Astrocyte (in vitro differentiated cells and primary cell): ENCODE measurements around the gene IP6K3. TPM values are rescaled to one million over a fixed set of nuclear protein-coding genes. Genes with fewer than 3 reads are reported as not detected.

Experiments used
- DNase-seq: peaks from one replicate; pipeline ENCODE4 v3.0.0-alpha.2; 2010; ENCODE audit warnings: low read depth
- FAIRE-seq: peaks from 2 replicates; lab custom pipeline; 2011; peaks lifted over from hg19 to GRCh38; lab: Jason Lieb, UNC
- H2AFZ ChIP-seq: 2 replicates; pipeline ENCODE4 v1.6.0; 2012; ENCODE audit warnings: low read depth, low read length, inconsistent platforms
- H3K27ac ChIP-seq: 2 replicates; pipeline ENCODE4 v1.5.1; 2011; ENCODE audit warnings: low read depth, low read length, inconsistent platforms
- H3K27me3 ChIP-seq: 2 replicates; pipeline ENCODE4 v1.6.0; 2011; ENCODE audit warnings: low read length, inconsistent platforms; ENCODE audit not compliant: insufficient read depth
- H3K36me3 ChIP-seq: 2 replicates; pipeline ENCODE4 v1.5.1; 2011; ENCODE audit warnings: low read length, inconsistent platforms; ENCODE audit not compliant: insufficient read depth
- H3K4me1 ChIP-seq: 2 replicates; pipeline ENCODE4 v1.5.1; 2011; ENCODE audit warnings: low read length, inconsistent platforms; ENCODE audit not compliant: insufficient read depth
- H3K4me2 ChIP-seq: 2 replicates; pipeline ENCODE4 v1.6.0; 2012; ENCODE audit warnings: low read length, inconsistent platforms
- H3K4me3 ChIP-seq: 2 replicates; pipeline ENCODE4 v1.5.1; 2011; ENCODE audit warnings: low read depth, mild to moderate bottlenecking, low read length, inconsistent platforms; ENCODE audit not compliant: insufficient read depth
- H3K79me2 ChIP-seq: 2 replicates; pipeline ENCODE4 v1.6.0; 2012; ENCODE audit warnings: mild to moderate bottlenecking, low read length, inconsistent platforms; ENCODE audit not compliant: insufficient read depth
- H3K9ac ChIP-seq: 2 replicates; pipeline ENCODE4 v1.6.0; 2012; ENCODE audit warnings: mild to moderate bottlenecking, low read length, inconsistent platforms
- H3K9me3 ChIP-seq: 2 replicates; pipeline ENCODE4 v1.5.1; 2012; ENCODE audit warnings: low read depth, mild to moderate bottlenecking, low read length, inconsistent platforms; ENCODE audit not compliant: insufficient read depth
- H4K20me1 ChIP-seq: 2 replicates; pipeline ENCODE4 v1.6.0; 2012; ENCODE audit warnings: low read length, inconsistent platforms; ENCODE audit not compliant: insufficient read depth
- H3K27ac Mint-ChIP-seq: one replicate; pipeline ENCODE4 v1.8.0; 2021; ENCODE audit warnings: mild to moderate bottlenecking, mixed read lengths; ENCODE audit not compliant: unreplicated experiment
- H3K27me3 Mint-ChIP-seq: one replicate; pipeline ENCODE4 v1.8.0; 2021; ENCODE audit warnings: low read depth, mixed read lengths; ENCODE audit not compliant: unreplicated experiment
- H3K36me3 Mint-ChIP-seq: one replicate; pipeline ENCODE4 v1.8.0; 2021; ENCODE audit warnings: low read depth, mixed read lengths; ENCODE audit not compliant: unreplicated experiment
- H3K4me1 Mint-ChIP-seq: one replicate; pipeline ENCODE4 v1.8.0; 2021; ENCODE audit warnings: low read depth, mixed read lengths; ENCODE audit not compliant: unreplicated experiment
- H3K4me3 Mint-ChIP-seq: one replicate; pipeline ENCODE4 v1.8.0; 2021; ENCODE audit warnings: mild to moderate bottlenecking, moderate library complexity, mixed read lengths; ENCODE audit not compliant: unreplicated experiment
- H3K9me3 Mint-ChIP-seq: one replicate; pipeline ENCODE4 v1.8.0; 2021; ENCODE audit warnings: mild to moderate bottlenecking, mixed read lengths; ENCODE audit not compliant: unreplicated experiment
- CTCF ChIP-seq: IDR thresholded peaks from 2 replicates; pipeline ENCODE4 v1.5.1; 2011; ENCODE audit warnings: low read depth, mild to moderate bottlenecking, inconsistent platforms, low read length, moderate library complexity; ENCODE audit not compliant: insufficient read depth
- EZH2 ChIP-seq: IDR thresholded peaks from 2 replicates; pipeline ENCODE4 v1.6.1; 2012; ENCODE audit warnings: mild to moderate bottlenecking, low read length, inconsistent platforms; ENCODE audit not compliant: insufficient read depth
- total RNA-seq: library from RNA; stranded (reverse); gene quantifications from 2 replicates; pipeline ENCODE4 v1.2.1, GENCODE V29; 2021

IP6K3 gene
- total RNA-seq, 1 donor from 2014 or later: 4.6 TPM

DNA sequence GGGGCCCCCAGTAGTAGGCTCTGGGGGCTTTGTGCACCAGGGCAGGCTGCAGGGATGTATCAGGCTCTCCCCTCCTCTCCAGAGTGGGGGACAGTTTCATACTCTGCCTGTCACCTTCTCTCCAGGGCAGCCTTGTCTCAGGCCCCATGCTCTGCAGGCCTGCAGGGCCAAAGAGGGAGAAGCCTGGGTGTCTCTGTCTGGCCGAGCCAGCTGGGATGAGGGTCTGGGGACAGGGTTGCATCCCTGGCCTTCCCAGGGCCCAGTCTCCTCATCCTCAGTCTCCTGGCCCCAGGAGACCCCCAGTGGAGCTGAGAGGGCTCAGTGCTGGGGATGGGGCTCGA lies 14.8 kb upstream of the IP6K3 start:
- H3K4me1 Mint-ChIP-seq: no peaks in the 10 kb centered on the region
- H3K4me2 ChIP-seq: no peak overlapping the region
- H3K4me1 ChIP-seq: no peaks in the 10 kb centered on the region
- H3K9me3 Mint-ChIP-seq: peaks cover 4% of the 10 kb centered on the region
- H3K27me3 Mint-ChIP-seq: peaks cover 24% of the 10 kb centered on the region
- H3K4me3 ChIP-seq: no peak overlapping the region
- FAIRE-seq (no peak), DNase-seq (no peak)
- no peaks in the 10 kb centered on the region for H4K20me1 ChIP-seq
- H3K36me3 Mint-ChIP-seq: no peaks in the 10 kb centered on the region
- H3K27ac Mint-ChIP-seq: no peak overlapping the region
- H3K4me3 Mint-ChIP-seq: no peak overlapping the region
- no peak overlapping the region for H3K9ac ChIP-seq
- no peak overlapping the region for H2AFZ ChIP-seq
- H3K36me3 ChIP-seq: no peaks in the 10 kb centered on the region
- no peaks in the 10 kb centered on the region for H3K79me2 ChIP-seq
- H3K9me3 ChIP-seq: no peaks in the 10 kb centered on the region
- H3K27ac ChIP-seq: no peak overlapping the region
- H3K27me3 ChIP-seq: no peaks in the 10 kb centered on the region
- no peak for TF ChIP-seq CTCF
- TF ChIP-seq EZH2: no peak

DNA sequence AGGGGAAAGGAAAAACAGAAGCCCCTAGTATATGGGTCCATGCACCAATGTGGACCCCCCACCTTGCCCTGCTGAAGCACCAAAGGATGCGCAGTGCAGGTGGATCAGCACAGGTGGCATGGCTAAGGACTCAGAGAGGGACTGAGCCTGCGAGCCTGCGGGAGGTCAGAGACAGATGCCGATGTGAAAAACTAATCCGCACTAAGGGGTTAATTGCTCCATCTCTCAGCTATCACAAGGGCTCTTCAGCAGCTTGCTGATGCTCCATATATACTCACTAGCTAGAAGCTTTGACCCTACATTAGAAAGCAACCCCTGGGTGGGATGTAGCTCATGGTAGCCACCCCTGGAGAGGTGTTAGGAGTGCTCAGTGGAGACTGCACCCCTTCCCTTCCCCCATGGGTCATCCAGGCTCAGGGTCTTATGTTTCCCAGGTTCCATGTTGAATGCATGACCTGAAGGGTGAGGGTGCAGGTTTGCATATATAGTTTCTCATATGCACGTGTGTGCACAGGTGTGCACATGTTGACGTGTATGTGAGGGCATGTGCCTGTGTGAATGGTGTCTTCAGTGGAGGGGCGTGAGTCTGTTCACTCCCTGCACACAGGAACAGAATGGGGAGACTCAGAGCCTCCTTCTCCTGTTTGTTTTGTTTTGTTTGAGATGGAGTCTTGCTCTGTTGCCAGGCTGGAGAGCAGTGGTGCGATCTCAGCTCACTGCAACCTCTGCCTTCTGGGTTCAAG lies 13.4 kb upstream of the IP6K3 start:
- Mint-ChIP-seq H3K27me3 (peaks cover 16% of the 10 kb centered on the region), H3K36me3 (no peaks in the 10 kb centered on the region), H3K27ac (no peak overlapping the region), H3K4me1 (no peaks in the 10 kb centered on the region), H3K4me3 (no peak overlapping the region), H3K9me3 (no peaks in the 10 kb centered on the region)
- no peak overlapping the region for H3K27ac ChIP-seq
- H2AFZ ChIP-seq: no peak overlapping the region
- H3K79me2 ChIP-seq: no peaks in the 10 kb centered on the region
- no peak overlapping the region for H3K4me3 ChIP-seq
- no peak overlapping the region for H3K4me2 ChIP-seq
- DNase-seq: no peak
- H3K27me3 ChIP-seq: no peaks in the 10 kb centered on the region
- H3K4me1 ChIP-seq: no peaks in the 10 kb centered on the region
- no peaks in the 10 kb centered on the region for H3K36me3 ChIP-seq
- TF ChIP-seq CTCF: no peak
- no peak for TF ChIP-seq EZH2
- H4K20me1 ChIP-seq: no peaks in the 10 kb centered on the region
- FAIRE-seq: no peak
- no peaks in the 10 kb centered on the region for H3K9me3 ChIP-seq
- no peak overlapping the region for H3K9ac ChIP-seq

- H3K4me3 Mint-ChIP-seq: no peak overlapping the region
- Histone ChIP-seq H3K4me3 (no peak overlapping the region), H3K27me3 (no peaks in the 10 kb centered on the region)
Measured at GRCh38 chr6:33758815-33759216, 12.1 kb upstream of the IP6K3 start.

More at GRCh38 chr6:33758815-33759216, 12.1 kb upstream of the IP6K3 start:
- H3K4me1 Mint-ChIP-seq: no peaks in the 10 kb centered on the region
- H4K20me1 ChIP-seq: no peaks in the 10 kb centered on the region
- FAIRE-seq (no peak), DNase-seq (no peak)
- no peaks in the 10 kb centered on the region for H3K79me2 ChIP-seq
- no peaks in the 10 kb centered on the region for H3K4me1 ChIP-seq
- H3K36me3 ChIP-seq: no peaks in the 10 kb centered on the region
- H3K27ac Mint-ChIP-seq: no peak overlapping the region
- TF ChIP-seq EZH2 (no peak), CTCF (no peak)
- H3K9ac ChIP-seq: no peak overlapping the region
- H3K9me3 ChIP-seq: no peaks in the 10 kb centered on the region
- no peak overlapping the region for H3K27ac ChIP-seq
- no peak overlapping the region for H2AFZ ChIP-seq
- no peaks in the 10 kb centered on the region for H3K9me3 Mint-ChIP-seq
- H3K27me3 Mint-ChIP-seq: peaks cover 11% of the 10 kb centered on the region
- H3K4me2 ChIP-seq: no peak overlapping the region
- no peaks in the 10 kb centered on the region for H3K36me3 Mint-ChIP-seq
